ENCODE results near the gene GALNT4. TPM values are rescaled to one million over a fixed set of nuclear protein-coding genes. Genes with fewer than 3 reads are reported as not detected.

GALNT4 gene
- total RNA-seq, 2 experiments from 2014 or later, result 5.9 to 6.4 TPM

GRCh38 chr12:89486264-89486663, 38.3 kb downstream of the GALNT4 start:
- intact Hi-C loops (cut with micrococcal nuclease), result no loop called here
- ATAC-seq, result no peak
- H3K9me3 Mint-ChIP-seq, result no peaks in the 10 kb centered on the region

GRCh38 chr12:89484470-89484869, 40.1 kb downstream of the GALNT4 start:
- H3K27ac Mint-ChIP-seq, result no peak overlapping the region
- POLR2A ChIA-PET, result interaction anchor here (1.2 kb wide), 1 partner anchor 138 kb away, joined by 3 read pairs; no protein-coding TSS in a partner anchor
- ATAC-seq, result no peak

More at GRCh38 chr12:89486264-89486663, 38.3 kb downstream of the GALNT4 start:
- Mint-ChIP-seq H3K27ac (no peak overlapping the region), H3K27me3 (no peaks in the 10 kb centered on the region), H3K4me3 (no peak overlapping the region), H3K36me3 (ENCODE audit: low read depth) (peaks cover 25% of the 10 kb centered on the region), H3K4me1 (ENCODE audit: low read depth) (no peaks in the 10 kb centered on the region)
- ChIA-PET CTCF (interaction anchor here (1.2 to 1.5 kb wide), 2 partner anchors 38 to 42 kb away, joined by 3 to 6 read pairs; partner anchors contain the start of gene GALNT4), POLR2A (no interaction called here)
- DNase-seq, result no peak
- TF ChIP-seq CTCF (IDR thresholded peaks at IDR 0.05), result no peak

GRCh38 chr12:89481213-89481914, 43.2 kb downstream of the GALNT4 start:
- Mint-ChIP-seq H3K9me3 (no peaks in the 10 kb centered on the region), H3K27ac (no peak overlapping the region), H3K36me3 (ENCODE audit: low read depth) (peaks cover 16% of the 10 kb centered on the region), H3K4me3 (no peak overlapping the region), H3K4me1 (ENCODE audit: low read depth) (peaks cover 8% of the 10 kb centered on the region), H3K27me3 (no peaks in the 10 kb centered on the region)
- DNase-seq, result no peak
- POLR2A ChIA-PET, result no interaction called here
- CTCF ChIA-PET, result interaction anchor here (0.8 kb wide), 1 partner anchor 15 kb away, joined by 4 read pairs; no protein-coding TSS in a partner anchor
- TF ChIP-seq CTCF (IDR thresholded peaks at IDR 0.05), result no peak
- ATAC-seq, result no peak
- intact Hi-C loops (cut with micrococcal nuclease), result no loop called here

More at GRCh38 chr12:89484470-89484869, 40.1 kb downstream of the GALNT4 start:
- Mint-ChIP-seq H3K36me3 (ENCODE audit: low read depth) (peaks cover 22% of the 10 kb centered on the region), H3K9me3 (no peaks in the 10 kb centered on the region), H3K27me3 (no peaks in the 10 kb centered on the region), H3K4me1 (ENCODE audit: low read depth) (no peaks in the 10 kb centered on the region), H3K4me3 (no peak overlapping the region)
- CTCF ChIA-PET, result interaction anchor here (1.1 to 1.5 kb wide), 4 partner anchors 10 to 16 kb away, joined by 3 to 5 read pairs (median 3); no protein-coding TSS in a partner anchor
- TF ChIP-seq CTCF (IDR thresholded peaks at IDR 0.05), result no peak
- no peak for DNase-seq
- intact Hi-C loops (cut with micrococcal nuclease), result no loop called here

- peaks cover 10% of the 10 kb centered on the region for H3K36me3 Mint-ChIP-seq (ENCODE audit: low read depth)
- H3K27ac Mint-ChIP-seq, result no peak overlapping the region
- no peak overlapping the region for H3K4me3 Mint-ChIP-seq
- H3K27me3 Mint-ChIP-seq, result no peaks in the 10 kb centered on the region
- intact Hi-C loops (cut with micrococcal nuclease), result no loop called here
- CTCF ChIA-PET, result no interaction called here
- ATAC-seq (no peak), DNase-seq (no peak)
- peaks cover 10% of the 10 kb centered on the region for H3K4me1 Mint-ChIP-seq (ENCODE audit: low read depth)
- no peaks in the 10 kb centered on the region for H3K9me3 Mint-ChIP-seq
- TF ChIP-seq CTCF (IDR thresholded peaks at IDR 0.05), result no peak
- POLR2A ChIA-PET, result no interaction called here
Measured at GRCh38 chr12:89479982-89480381, 44.6 kb downstream of the GALNT4 start.

- intact Hi-C loops (cut with micrococcal nuclease), result no loop called here
- Mint-ChIP-seq H3K27ac (peak overlapping the region; percentile 14), H3K9me3 (no peaks in the 10 kb centered on the region), H3K27me3 (no peaks in the 10 kb centered on the region), H3K36me3 (ENCODE audit: low read depth) (peaks cover 9% of the 10 kb centered on the region), H3K4me1 (ENCODE audit: low read depth) (peaks cover 21% of the 10 kb centered on the region), H3K4me3 (no peak overlapping the region)
- CTCF ChIA-PET, result interaction anchor here (1.1 to 1.7 kb wide), 3 partner anchors 16 to 47 kb away, joined by 3 to 7 read pairs (median 3); partner anchors contain the start of gene GALNT4
- POLR2A ChIA-PET, result interaction anchor here (2.0 kb wide), 1 partner anchor 17 kb away, joined by 9 read pairs; no protein-coding TSS in a partner anchor
- TF ChIP-seq CTCF (IDR thresholded peaks at IDR 0.05), result no peak
- no peak for ATAC-seq
- DNase-seq, result no peak
Measured at GRCh38 chr12:89477633-89478279, 46.8 kb downstream of the GALNT4 start.

All from activated CD8-positive, alpha-beta T cell treated with anti-CD3 and anti-CD28 coated beads for 36 hours (primary cell).